Osteoblast (primary cell): ENCODE results near the gene CFAP100. TPM values are rescaled to one million over a fixed set of nuclear protein-coding genes. Genes with fewer than 3 reads are reported as not detected.

Source experiments
- DNase-seq: peaks from one replicate; pipeline ENCODE4 v3.0.0; 2011; ENCODE audit warnings: low spot score, mixed read lengths; ENCODE audit not compliant: insufficient read length; ENCODE audit errors: missing footprints
- H2AFZ ChIP-seq: 2 replicates; pipeline ENCODE4 v1.6.0; 2011; ENCODE audit warnings: mild to moderate bottlenecking, low read length
- H3K27ac ChIP-seq: 2 replicates; pipeline ENCODE4 v1.5.1; 2011; ENCODE audit warnings: mild to moderate bottlenecking, low read depth, low read length, moderate library complexity
- H3K27me3 ChIP-seq: 2 replicates; pipeline ENCODE4 v1.6.0; 2012; ENCODE audit warnings: mild to moderate bottlenecking, control low read depth, inconsistent platforms, low read length, moderate library complexity; ENCODE audit not compliant: insufficient read depth
- H3K36me3 ChIP-seq: 2 replicates; pipeline ENCODE4 v1.5.1; 2011; ENCODE audit warnings: mild to moderate bottlenecking, low read length, control low read depth, moderate library complexity; ENCODE audit not compliant: insufficient read depth
- H3K4me1 ChIP-seq: 2 replicates; pipeline ENCODE4 v1.5.1; 2011; ENCODE audit warnings: mild to moderate bottlenecking, low read length, control low read depth, moderate library complexity; ENCODE audit not compliant: insufficient read depth
- H3K4me2 ChIP-seq: 2 replicates; pipeline ENCODE4 v1.6.0; 2011; ENCODE audit warnings: mild to moderate bottlenecking, low read length; ENCODE audit not compliant: insufficient read depth
- H3K4me3 ChIP-seq: fragments of 200-600 bp; sonication (generic); 3 replicates; pipeline ENCODE4 v1.5.1; 2012; ENCODE audit warnings: mild to moderate bottlenecking, low read length, inconsistent platforms; ENCODE audit not compliant: insufficient read depth
- H3K79me2 ChIP-seq: 2 replicates; pipeline ENCODE4 v1.6.0; 2012; ENCODE audit warnings: mild to moderate bottlenecking, low read length, control low read depth, inconsistent platforms; ENCODE audit not compliant: insufficient read depth
- H3K9me3 ChIP-seq: 2 replicates; pipeline ENCODE4 v1.5.1; 2011; ENCODE audit warnings: low read depth, low read length, control low read depth
- H4K20me1 ChIP-seq: 2 replicates; pipeline ENCODE4 v1.6.0; 2012; ENCODE audit warnings: mild to moderate bottlenecking, low read length, control low read depth; ENCODE audit not compliant: insufficient read depth
- CTCF ChIP-seq: IDR thresholded peaks from 2 replicates; pipeline ENCODE4 v1.5.1; 2011; ENCODE audit warnings: mild to moderate bottlenecking, low read depth, low read length, moderate library complexity; ENCODE audit errors: extremely low read depth
- total RNA-seq: library from RNA; depleted of rRNA; stranded (reverse); fragments of >200 nt; gene quantifications from 2 replicates; pipeline ENCODE4 v1.2.3, GENCODE V29; 2012

CFAP100 gene
- total RNA-seq, 1 donor: not detected

- no peaks in the 10 kb centered on the region for H3K79me2 ChIP-seq
- H2AFZ ChIP-seq: no peak overlapping the region
- no peaks in the 10 kb centered on the region for H3K9me3 ChIP-seq
- peaks cover 4% of the 10 kb centered on the region for H3K36me3 ChIP-seq
- no peak overlapping the region for H3K4me3 ChIP-seq
- peaks cover 7% of the 10 kb centered on the region for H4K20me1 ChIP-seq
- no peaks in the 10 kb centered on the region for H3K4me1 ChIP-seq
- no peak for TF ChIP-seq CTCF
- H3K27ac ChIP-seq: no peak overlapping the region
- no peak overlapping the region for H3K4me2 ChIP-seq
- no peak for DNase-seq
- H3K27me3 ChIP-seq: no peaks in the 10 kb centered on the region
These were observed 50.8 kb downstream of the CFAP100 start for GRCh38 chr3:126445506-126445905.

- H3K79me2 ChIP-seq: no peaks in the 10 kb centered on the region
- peaks cover 7% of the 10 kb centered on the region for H4K20me1 ChIP-seq
- H2AFZ ChIP-seq: no peak overlapping the region
- TF ChIP-seq CTCF: no peak
- DNase-seq: no peak
- H3K4me2 ChIP-seq: no peak overlapping the region
- no peak overlapping the region for H3K4me3 ChIP-seq
- H3K4me1 ChIP-seq: no peaks in the 10 kb centered on the region
- H3K36me3 ChIP-seq: peaks cover 9% of the 10 kb centered on the region
- no peaks in the 10 kb centered on the region for H3K27me3 ChIP-seq
- no peak overlapping the region for H3K27ac ChIP-seq
- no peaks in the 10 kb centered on the region for H3K9me3 ChIP-seq
These were observed 51.6 kb downstream of the CFAP100 start for GRCh38 chr3:126446301-126446700.

- Histone ChIP-seq H3K27me3 (no peaks in the 10 kb centered on the region), H3K27ac (no peak overlapping the region), H3K79me2 (no peaks in the 10 kb centered on the region), H4K20me1 (peaks cover 7% of the 10 kb centered on the region), H3K4me1 (no peaks in the 10 kb centered on the region), H2AFZ (no peak overlapping the region), H3K36me3 (peaks cover 13% of the 10 kb centered on the region), H3K4me2 (no peak overlapping the region), H3K9me3 (no peaks in the 10 kb centered on the region), H3K4me3 (no peak overlapping the region)
- DNase-seq: no peak
- TF ChIP-seq CTCF: no peak
These were observed 52.1 kb downstream of the CFAP100 start for GRCh38 chr3:126446791-126447190.

GRCh38 chr3:126447456-126448106 is 52.9 kb downstream of the CFAP100 start:
- DNase-seq: no peak
- peaks cover 21% of the 10 kb centered on the region for H3K36me3 ChIP-seq
- no peak for TF ChIP-seq CTCF
- no peaks in the 10 kb centered on the region for H3K79me2 ChIP-seq
- no peaks in the 10 kb centered on the region for H3K27me3 ChIP-seq
- H3K4me2 ChIP-seq: no peak overlapping the region
- H3K27ac ChIP-seq: no peak overlapping the region
- no peak overlapping the region for H2AFZ ChIP-seq
- H3K4me1 ChIP-seq: no peaks in the 10 kb centered on the region
- peaks cover 7% of the 10 kb centered on the region for H4K20me1 ChIP-seq
- H3K9me3 ChIP-seq: no peaks in the 10 kb centered on the region
- H3K4me3 ChIP-seq: no peak overlapping the region
